Measurements from ENCODE around the gene RPS19BP1.
A peak's percentile ranks its signal among the peaks of the same experiment; 100 is the strongest.

Gene RPS19BP1

DNA sequence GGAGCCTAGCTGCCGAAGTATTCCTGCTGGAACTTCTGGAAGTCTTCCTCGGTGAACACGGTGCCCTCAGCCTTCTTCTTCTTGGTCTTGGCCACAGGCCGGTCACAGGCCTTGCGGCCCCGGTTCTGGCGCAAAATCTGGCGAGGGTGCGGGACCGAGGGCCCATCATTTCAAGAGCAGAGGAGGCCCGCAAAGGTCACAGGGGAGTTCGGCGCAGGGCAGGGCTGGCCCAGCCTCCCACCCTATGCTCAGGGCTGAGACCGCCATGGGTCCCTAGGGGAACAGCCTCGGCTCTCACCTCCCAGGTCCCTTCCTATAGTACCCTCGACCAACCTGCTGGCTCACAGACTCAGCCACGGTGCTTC lies 3.1 kb downstream of the RPS19BP1 start:
- peaks cover 71% of the 10 kb centered on the region for H3K36me3 ChIP-seq (ENCODE audit: control insufficient read depth, low read length)
- no peaks in the 10 kb centered on the region for H3K27me3 ChIP-seq (ENCODE audit: control insufficient read depth, low read length)
- no peaks in the 10 kb centered on the region for H3K9me3 ChIP-seq (ENCODE audit: control insufficient read depth, insufficient read depth, low read length)
- H3K27ac ChIP-seq (ENCODE audit: low read depth, low read length), result peak overlapping the region; percentile 99
- H3K4me2 ChIP-seq (ENCODE audit: low read length), result peak overlapping the region; percentile 98
- no peaks in the 10 kb centered on the region for H3K9me2 ChIP-seq (replicated peaks; ENCODE audit: control insufficient read depth, low read length)
- H3K4me3 ChIP-seq (ENCODE audit: low read length), result peak overlapping the region; percentile 90
- 0 out of 2 replicates have a peak, but pooled peaks cover 4% of the 10 kb centered on the region for H4K20me1 ChIP-seq (ENCODE audit: control insufficient read depth, insufficient read depth, low read depth, low read length)
- H3K79me2 ChIP-seq (ENCODE audit: control insufficient read depth, low read length), result peaks cover 59% of the 10 kb centered on the region
- TF ChIP-seq, protein P1, sequence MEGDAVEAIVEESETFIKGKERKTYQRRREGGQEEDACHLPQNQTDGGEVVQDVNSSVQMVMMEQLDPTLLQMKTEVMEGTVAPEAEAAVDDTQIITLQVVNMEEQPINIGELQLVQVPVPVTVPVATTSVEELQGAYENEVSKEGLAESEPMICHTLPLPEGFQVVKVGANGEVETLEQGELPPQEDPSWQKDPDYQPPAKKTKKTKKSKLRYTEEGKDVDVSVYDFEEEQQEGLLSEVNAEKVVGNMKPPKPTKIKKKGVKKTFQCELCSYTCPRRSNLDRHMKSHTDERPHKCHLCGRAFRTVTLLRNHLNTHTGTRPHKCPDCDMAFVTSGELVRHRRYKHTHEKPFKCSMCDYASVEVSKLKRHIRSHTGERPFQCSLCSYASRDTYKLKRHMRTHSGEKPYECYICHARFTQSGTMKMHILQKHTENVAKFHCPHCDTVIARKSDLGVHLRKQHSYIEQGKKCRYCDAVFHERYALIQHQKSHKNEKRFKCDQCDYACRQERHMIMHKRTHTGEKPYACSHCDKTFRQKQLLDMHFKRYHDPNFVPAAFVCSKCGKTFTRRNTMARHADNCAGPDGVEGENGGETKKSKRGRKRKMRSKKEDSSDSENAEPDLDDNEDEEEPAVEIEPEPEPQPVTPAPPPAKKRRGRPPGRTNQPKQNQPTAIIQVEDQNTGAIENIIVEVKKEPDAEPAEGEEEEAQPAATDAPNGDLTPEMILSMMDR (IDR thresholded peaks at IDR 0.05; ENCODE audit: low read depth, low read length, poor library complexity, severe bottlenecking), result peak; percentile 1
- TF ChIP-seq EZH2phosphoT487 (IDR thresholded peaks at IDR 0.05; ENCODE audit: borderline replicate concordance, low read length), result no peak
- H3K4me1 ChIP-seq (ENCODE audit: control insufficient read depth, low read length), result peaks cover 78% of the 10 kb centered on the region
- H3F3A ChIP-seq (ENCODE audit: control insufficient read depth, insufficient read depth), result peaks cover 51% of the 10 kb centered on the region

DNA sequence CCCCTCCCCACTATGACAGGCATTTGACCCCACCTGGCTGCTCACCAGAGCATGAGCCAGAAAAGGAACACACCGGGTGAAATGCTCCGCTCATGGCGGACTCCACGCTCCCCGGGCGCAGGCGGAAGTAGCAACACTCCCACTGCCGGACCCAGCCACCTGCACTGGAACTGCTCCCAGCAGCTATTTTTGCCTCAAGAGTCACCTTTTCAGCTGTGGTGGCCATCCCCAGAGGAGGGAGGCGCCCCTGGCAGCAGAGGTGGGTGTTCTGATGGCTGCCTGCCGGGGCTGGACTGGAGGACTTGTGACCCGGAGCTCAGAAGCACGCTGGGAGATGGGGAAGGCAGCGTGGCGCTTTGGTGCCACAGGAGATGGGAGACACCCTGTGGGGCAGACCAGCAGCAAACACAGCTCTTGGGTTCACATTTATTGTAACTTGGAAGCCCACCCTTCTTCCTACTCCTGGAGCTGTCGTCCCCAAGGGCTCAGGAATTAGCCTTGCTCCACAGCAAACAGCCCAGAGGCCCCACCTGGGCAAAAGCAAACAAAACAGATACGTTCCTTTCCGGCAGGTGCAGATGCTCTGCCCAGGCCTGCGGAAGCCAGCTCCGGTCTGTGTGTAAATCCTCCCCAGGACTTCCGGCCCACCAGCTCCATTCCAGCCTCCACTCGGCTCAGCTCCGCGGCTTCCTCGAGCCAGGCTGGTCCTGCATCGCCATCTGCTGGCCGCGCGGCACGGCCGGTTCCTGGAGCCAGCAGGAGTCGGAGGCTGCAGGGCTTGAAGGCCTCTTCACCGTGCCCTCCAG lies 3.7 kb downstream of the RPS19BP1 start:
- TF ChIP-seq, protein P1 (IDR thresholded peaks at IDR 0.05; ENCODE audit: low read depth, low read length, poor library complexity, severe bottlenecking), result peak; percentile 96
- TF ChIP-seq EZH2phosphoT487 (IDR thresholded peaks at IDR 0.05; ENCODE audit: borderline replicate concordance, low read length), result no peak
- H3K79me2 ChIP-seq (ENCODE audit: control insufficient read depth, low read length), result peaks cover 64% of the 10 kb centered on the region
- H3K4me1 ChIP-seq (ENCODE audit: control insufficient read depth, low read length), result peaks cover 81% of the 10 kb centered on the region
- no peaks in the 10 kb centered on the region for H3K9me2 ChIP-seq (replicated peaks; ENCODE audit: control insufficient read depth, low read length)
- H3K27ac ChIP-seq (ENCODE audit: low read depth, low read length), result peak overlapping the region; percentile 99
- H3K9me3 ChIP-seq (ENCODE audit: control insufficient read depth, insufficient read depth, low read length), result no peaks in the 10 kb centered on the region
- H4K20me1 ChIP-seq (ENCODE audit: control insufficient read depth, insufficient read depth, low read depth, low read length), result 0 out of 2 replicates have a peak, but pooled peaks cover 4% of the 10 kb centered on the region
- H3K4me2 ChIP-seq (ENCODE audit: low read length), result peak overlapping the region; percentile 98
- H3K36me3 ChIP-seq (ENCODE audit: control insufficient read depth, low read length), result peaks cover 76% of the 10 kb centered on the region
- peaks cover 56% of the 10 kb centered on the region for H3F3A ChIP-seq (ENCODE audit: control insufficient read depth, insufficient read depth)
- no peaks in the 10 kb centered on the region for H3K27me3 ChIP-seq (ENCODE audit: control insufficient read depth, low read length)
- peak overlapping the region; percentile 90 for H3K4me3 ChIP-seq (ENCODE audit: low read length)

DNA sequence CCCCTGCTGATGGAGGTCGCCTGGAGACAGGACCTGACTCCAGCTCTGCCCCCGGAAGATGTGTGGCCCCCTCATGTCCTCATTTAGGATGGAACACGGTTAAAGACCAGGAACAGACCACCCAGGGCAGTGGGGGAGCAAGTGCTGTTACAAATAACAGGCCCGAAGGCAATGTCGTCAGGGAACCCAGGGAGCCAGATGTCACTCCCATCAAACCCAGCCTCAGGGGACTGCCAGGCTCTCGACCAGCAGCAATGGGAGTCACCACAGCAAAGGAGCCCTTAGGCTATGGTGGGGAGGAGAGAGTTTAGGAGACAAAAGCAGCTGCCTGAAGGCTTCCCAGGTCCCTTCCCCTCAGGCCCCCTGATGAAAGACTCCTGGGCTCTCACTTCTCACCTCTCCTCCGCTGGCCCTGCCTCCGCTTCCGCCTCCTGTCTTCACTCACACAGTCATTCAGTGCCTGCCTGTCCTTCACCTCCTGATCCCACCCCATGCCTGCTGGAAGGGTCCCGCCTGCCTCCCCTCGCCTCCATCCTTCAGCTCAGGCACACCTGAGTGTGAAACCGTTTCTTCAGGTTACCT lies 4.4 kb downstream of the RPS19BP1 start:
- H3K27ac ChIP-seq (ENCODE audit: low read depth, low read length), result peak overlapping the region; percentile 99
- H3K4me2 ChIP-seq (ENCODE audit: low read length), result peak overlapping the region; percentile 98
- H3K4me1 ChIP-seq (ENCODE audit: control insufficient read depth, low read length), result peaks cover 82% of the 10 kb centered on the region
- H3K27me3 ChIP-seq (ENCODE audit: control insufficient read depth, low read length), result no peaks in the 10 kb centered on the region
- H3K4me3 ChIP-seq (ENCODE audit: low read length), result peak overlapping the region; percentile 90
- H3K79me2 ChIP-seq (ENCODE audit: control insufficient read depth, low read length), result peaks cover 68% of the 10 kb centered on the region
- no peak for TF ChIP-seq EZH2phosphoT487 (IDR thresholded peaks at IDR 0.05; ENCODE audit: borderline replicate concordance, low read length)
- TF ChIP-seq, protein P1 (IDR thresholded peaks at IDR 0.05; ENCODE audit: low read depth, low read length, poor library complexity, severe bottlenecking), result no peak
- H3F3A ChIP-seq (ENCODE audit: control insufficient read depth, insufficient read depth), result peaks cover 59% of the 10 kb centered on the region
- no peaks in the 10 kb centered on the region for H3K9me2 ChIP-seq (replicated peaks; ENCODE audit: control insufficient read depth, low read length)
- H3K36me3 ChIP-seq (ENCODE audit: control insufficient read depth, low read length), result peaks cover 82% of the 10 kb centered on the region
- H4K20me1 ChIP-seq (ENCODE audit: control insufficient read depth, insufficient read depth, low read depth, low read length), result 0 out of 2 replicates have a peak, but pooled peaks cover 4% of the 10 kb centered on the region
- H3K9me3 ChIP-seq (ENCODE audit: control insufficient read depth, insufficient read depth, low read length), result no peaks in the 10 kb centered on the region

Measured in DOHH2 (cell line).